ENCODE results near the gene DGKB. TPM values are rescaled to one million over a fixed set of nuclear protein-coding genes. Genes with fewer than 3 reads are reported as not detected.

DGKB gene
- polyA plus RNA-seq, 1 of the 3 experiments (the other 2 are of a cell fraction), result 2.1 TPM

- H3K9me2 ChIP-seq, result no peaks in the 10 kb centered on the region
- H4K20me1 ChIP-seq (ENCODE audit: insufficient read depth), result no peaks in the 10 kb centered on the region
- no peaks in the 10 kb centered on the region for H3K9me3 ChIP-seq
- DNase-seq, result no peak
- TF ChIP-seq YY1 (IDR thresholded peaks at IDR 0.05; ENCODE audit: low read depth) (no peak), TEAD4 (IDR thresholded peaks at IDR 0.05; ENCODE audit: borderline replicate concordance, insufficient read depth) (no peak), NFIC (IDR thresholded peaks at IDR 0.05; ENCODE audit: borderline replicate concordance) (no peak), GABPA (IDR thresholded peaks at IDR 0.05; ENCODE audit: low read depth) (no peak), MXI1 (IDR thresholded peaks at IDR 0.05; ENCODE audit: low read depth, low read length) (no peak), FOXJ3 (CRISPR knock-in tag; IDR thresholded peaks at IDR 0.05) (no peak), TAF1 (IDR thresholded peaks at IDR 0.05; ENCODE audit: borderline replicate concordance, low read depth, low read length) (no peak), SIN3A (IDR thresholded peaks at IDR 0.05; ENCODE audit: borderline replicate concordance, low read depth, low read length) (no peak), JUND (IDR thresholded peaks at IDR 0.05) (no peak), USF1 (IDR thresholded peaks at IDR 0.05; ENCODE audit: borderline replicate concordance, low read depth) (no peak)
- H3F3A ChIP-seq (replicated peaks; ENCODE audit: insufficient read depth), result no peaks in the 10 kb centered on the region
- POLR2A ChIA-PET, result no interaction called here
- H3K9ac ChIP-seq, result no peak overlapping the region
- WGBS (ENCODE audit: low lambda C conversion rate), result 76% methylated on average over 5 of the region's 5 CpGs
- H3K79me2 ChIP-seq (ENCODE audit: insufficient read depth), result no peaks in the 10 kb centered on the region
- H3K4me3 ChIP-seq (ENCODE audit: low read depth in 2 of 2, low read length in 1 of 2), result no peak overlapping the region
- H3K27ac ChIP-seq (ENCODE audit: low read depth in 2 of 2, low read length in 1 of 2), result no peak overlapping the region
- CTCF ChIA-PET, result no interaction called here
- H3K27me3 ChIP-seq (ENCODE audit: insufficient read depth), result no peaks in the 10 kb centered on the region
- no peak overlapping the region for H3K4me2 ChIP-seq
- no peaks in the 10 kb centered on the region for H3K4me1 ChIP-seq (ENCODE audit: control insufficient read depth in 1 of 2, insufficient read depth in 2 of 2, low read depth in 1 of 2, low read length in 1 of 2)
- no peak overlapping the region for H2AFZ ChIP-seq (ENCODE audit: low read depth)
- H3K36me3 ChIP-seq (replicated peaks in 1 of 2; ENCODE audit: control insufficient read depth in 1 of 2, insufficient read depth in 2 of 2, low read length in 1 of 2), result peaks cover 0 to 11% of the 10 kb centered on the region in 2 experiments
Measured at GRCh38 chr7:14570750-14571607, 331.6 kb downstream of the DGKB start.

- 91% methylated on average over 1 of the region's 1 CpG for WGBS (ENCODE audit: low lambda C conversion rate)
- POLR2A ChIA-PET, result no interaction called here
- no peak for TF ChIP-seq PBX3 (IDR thresholded peaks at IDR 0.05)
- no peak for TF ChIP-seq GATA2 (CRISPR knock-in tag; IDR thresholded peaks at IDR 0.05)
- no peak for TF ChIP-seq FOXJ3 (CRISPR knock-in tag; IDR thresholded peaks at IDR 0.05)
- no peak for TF ChIP-seq TAF1 (IDR thresholded peaks at IDR 0.05; ENCODE audit: borderline replicate concordance, low read depth, low read length)
- no peak for TF ChIP-seq EP300 (IDR thresholded peaks at IDR 0.05; ENCODE audit: borderline replicate concordance in 1 of 2, low read depth in 1 of 2, low read length in 1 of 2)
- TF ChIP-seq MEF2A (IDR thresholded peaks at IDR 0.05; ENCODE audit: borderline replicate concordance, low read depth), result no peak
- no peak for TF ChIP-seq REST (IDR thresholded peaks at IDR 0.05; ENCODE audit: low read depth, low read length)
- TF ChIP-seq MAX (IDR thresholded peaks at IDR 0.05; ENCODE audit: low read depth), result no peak
- no peak for TF ChIP-seq EZH2phosphoT487 (IDR thresholded peaks at IDR 0.05; ENCODE audit: borderline replicate concordance, low read depth)
- no peak for TF ChIP-seq ELF1 (IDR thresholded peaks at IDR 0.05)
- no peak for TF ChIP-seq SMC3 (IDR thresholded peaks at IDR 0.05; ENCODE audit: low read depth, low read length)
- no peak for TF ChIP-seq ZBTB33 (IDR thresholded peaks at IDR 0.05; ENCODE audit: borderline replicate concordance, low read depth)
Measured at GRCh38 chr7:14552060-14552459, 350.5 kb downstream of the DGKB start.

More at GRCh38 chr7:14552060-14552459, 350.5 kb downstream of the DGKB start:
- no peak overlapping the region for H3K4me2 ChIP-seq
- H3K9ac ChIP-seq, result no peak overlapping the region
- no peak overlapping the region for H3K27ac ChIP-seq (ENCODE audit: low read depth in 2 of 2, low read length in 1 of 2)
- H3K9me2 ChIP-seq, result no peaks in the 10 kb centered on the region
- no peak overlapping the region for H2AFZ ChIP-seq (ENCODE audit: low read depth)
- DNase-seq, result no peak
- no peaks in the 10 kb centered on the region for H3K79me2 ChIP-seq (ENCODE audit: insufficient read depth)
- H3K27me3 ChIP-seq (ENCODE audit: insufficient read depth), result no peaks in the 10 kb centered on the region
- no peaks in the 10 kb centered on the region; the same call in 1 of the 2 replicates for H3K9me3 ChIP-seq
- no peaks in the 10 kb centered on the region for H4K20me1 ChIP-seq (ENCODE audit: insufficient read depth)
- H3K4me1 ChIP-seq (ENCODE audit: control insufficient read depth in 1 of 2, insufficient read depth in 2 of 2, low read depth in 1 of 2, low read length in 1 of 2), result no peaks in the 10 kb centered on the region
- H3K4me3 ChIP-seq (ENCODE audit: low read depth in 2 of 2, low read length in 1 of 2), result no peak overlapping the region
- no peaks in the 10 kb centered on the region for H3F3A ChIP-seq (replicated peaks; ENCODE audit: insufficient read depth)
- CTCF ChIA-PET, result no interaction called here
- H3K36me3 ChIP-seq (replicated peaks in 1 of 2; ENCODE audit: control insufficient read depth in 1 of 2, insufficient read depth in 2 of 2, low read length in 1 of 2), result no peaks in the 10 kb centered on the region

All from SK-N-SH (cell line).